ENCODE measurements around the gene RNF213.
"Not testable (repeated sequence)": the region's sequence is repeated elsewhere in the genome, so short reads cannot be mapped to it uniquely, and the experiment has no call there.

Gene RNF213

DNA sequence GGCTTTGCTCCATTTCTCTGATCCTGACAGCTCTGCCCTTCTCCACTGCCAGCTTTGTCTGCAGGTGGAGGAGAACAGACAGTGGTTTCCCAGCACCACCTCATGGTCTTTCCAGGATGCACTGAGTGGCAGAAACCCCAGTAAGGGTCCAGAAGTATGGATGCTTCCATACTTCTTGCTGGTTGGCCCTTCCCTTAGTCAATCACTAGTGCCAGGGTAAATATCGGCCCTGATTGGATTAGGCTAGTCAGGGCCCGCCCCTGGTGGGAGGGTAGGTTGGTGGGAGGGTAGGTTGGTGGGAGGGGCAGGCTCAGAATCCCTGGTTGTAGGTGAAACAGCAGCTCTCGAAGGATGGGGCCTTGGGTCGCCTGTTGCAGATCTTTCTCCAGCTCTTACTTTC, 10.2 kb downstream of the RNF213 start:
- DNase-seq (ENCODE audit: low read depth), result no peak

DNA sequence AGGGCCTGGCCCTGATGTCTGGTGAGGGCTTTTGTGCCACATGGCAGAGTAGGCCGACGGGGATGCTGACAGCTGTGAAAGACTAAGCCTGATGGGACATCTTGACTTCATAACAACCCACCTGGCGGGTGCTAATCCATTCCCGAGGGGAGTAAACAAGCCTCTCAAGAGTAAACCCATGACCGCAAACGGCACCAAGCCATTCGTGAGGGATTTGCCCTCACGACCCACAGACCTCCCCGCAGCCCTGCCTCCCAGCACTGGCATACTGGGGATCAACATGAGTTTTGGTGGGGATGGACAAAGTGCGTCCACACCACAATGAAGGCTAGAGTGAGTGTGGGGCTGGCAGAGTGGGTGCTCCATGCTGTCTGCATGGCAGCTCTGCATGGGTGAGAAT, 11.7 kb downstream of the RNF213 start:
- DNase-seq (ENCODE audit: low read depth), result no peak

DNA sequence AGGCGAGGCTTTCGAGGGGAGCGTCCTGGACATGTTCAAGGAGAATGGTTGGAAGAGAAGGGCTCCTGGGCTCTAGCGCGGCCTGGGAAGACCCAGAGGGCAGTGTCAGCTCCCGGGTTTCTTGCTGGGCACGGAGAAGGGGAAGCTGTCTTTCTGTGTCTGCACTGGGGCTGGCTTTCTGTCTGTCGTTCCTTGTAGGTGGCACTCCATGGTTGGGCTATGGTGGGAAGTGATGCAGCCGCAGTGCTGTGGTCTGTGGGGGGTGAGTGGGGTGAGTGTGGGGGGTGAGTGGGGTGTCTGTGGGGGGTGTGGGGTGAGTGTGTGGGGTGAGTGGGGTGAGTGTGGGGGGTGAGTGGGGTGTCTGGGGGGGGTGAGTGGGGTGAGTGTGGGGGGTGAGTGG, 13.7 kb downstream of the RNF213 start:
- DNase-seq (ENCODE audit: low read depth), result no peak

DNA sequence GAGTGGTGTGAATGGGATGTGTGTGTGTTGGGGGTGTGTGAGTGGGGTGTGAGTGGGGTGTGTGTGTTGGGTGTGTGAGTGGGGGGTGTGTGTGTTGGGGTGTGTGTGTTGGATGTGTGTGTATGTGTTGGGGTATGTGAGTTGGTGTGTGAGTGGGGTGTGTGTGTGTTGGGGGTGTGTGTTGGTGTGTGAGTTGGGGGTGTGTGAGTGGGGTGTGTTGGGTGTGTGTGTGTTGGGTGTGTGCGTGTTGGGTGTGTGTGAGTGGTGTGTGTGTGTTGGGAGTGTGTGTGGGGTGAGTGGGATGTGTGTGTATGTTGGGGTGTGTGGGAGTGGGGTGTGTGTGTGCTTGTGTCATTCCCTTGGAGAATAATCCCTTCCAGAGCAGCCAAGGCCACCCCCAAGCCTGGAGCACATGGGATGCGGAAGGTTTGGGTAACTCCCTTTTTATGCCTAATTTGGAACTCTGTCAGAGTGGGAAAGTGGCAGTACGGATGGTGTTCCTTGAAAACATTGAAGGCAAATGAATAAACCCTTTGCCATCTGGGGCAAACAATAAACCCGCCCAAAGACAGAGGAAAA, 14.3 kb downstream of the RNF213 start:
- DNase-seq (ENCODE audit: low read depth), result no peak

DNA sequence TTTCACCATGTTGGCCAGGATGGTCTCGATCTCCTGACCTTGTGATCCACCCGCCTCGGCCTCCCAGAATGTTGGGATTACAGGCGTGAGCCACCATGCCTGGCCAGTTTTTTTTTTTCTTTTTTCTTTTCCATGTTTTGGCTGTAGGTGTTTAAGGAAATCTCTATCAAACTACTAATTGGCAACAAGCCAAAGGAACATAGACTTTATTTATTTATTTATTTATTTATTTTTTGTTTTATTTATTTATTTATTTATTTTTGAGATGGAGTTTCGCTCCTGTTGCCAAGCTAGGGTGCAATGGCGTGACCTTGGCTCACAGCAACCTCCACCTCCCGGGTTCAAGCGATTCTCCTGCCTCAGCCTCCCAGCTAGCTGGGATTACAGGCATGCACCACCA, 15.2 kb downstream of the RNF213 start:
- DNase-seq (ENCODE audit: low read depth), result not testable (repeated sequence)

DNA sequence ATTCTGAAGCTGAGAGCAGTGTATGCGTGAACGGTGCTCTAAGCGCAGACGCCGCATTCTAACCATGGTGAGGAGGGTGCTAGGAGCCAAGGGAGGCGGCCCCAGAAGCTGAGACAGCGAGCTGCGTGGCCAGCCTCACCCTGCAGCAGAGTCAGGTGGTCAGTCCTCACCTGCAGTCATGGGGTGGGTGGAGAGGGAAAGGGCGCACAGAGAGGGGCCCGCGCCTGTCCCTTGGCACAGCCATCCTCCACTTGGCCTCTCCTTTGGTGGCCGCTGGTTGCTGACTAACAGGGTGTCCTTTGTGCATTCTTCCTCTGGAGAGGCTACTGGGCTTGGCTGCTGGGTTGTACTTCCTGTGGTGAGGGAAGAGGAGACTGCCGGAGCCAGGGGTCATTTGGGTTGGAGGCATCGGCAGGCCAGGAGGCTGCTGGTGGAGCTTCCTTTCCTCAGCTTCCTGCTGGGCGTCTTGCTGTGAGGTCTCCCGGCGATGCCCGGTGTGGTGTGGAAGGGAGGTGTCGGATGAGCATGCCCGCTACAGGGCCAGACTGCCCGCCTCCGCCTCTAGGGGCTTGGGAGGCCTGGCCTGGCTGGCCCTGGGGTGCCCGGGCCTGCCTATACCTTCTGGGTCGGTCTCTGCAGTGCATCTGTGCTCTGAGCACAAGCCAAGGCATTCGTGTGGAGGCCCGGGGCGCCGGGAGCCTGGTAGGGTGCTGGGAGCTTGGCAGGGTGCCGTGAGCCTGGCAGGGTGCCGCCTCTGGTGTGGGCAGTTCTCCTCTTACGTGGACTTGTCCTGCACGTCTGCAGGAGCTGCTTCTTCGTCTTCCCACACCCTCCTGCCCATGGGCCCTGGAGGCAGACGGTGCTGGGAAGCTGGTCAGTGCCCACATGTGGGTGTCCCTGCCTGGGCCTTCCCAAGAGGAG, 17.4 kb downstream of the RNF213 start:
- DNase-seq (ENCODE audit: low read depth), result no peak

DNA sequence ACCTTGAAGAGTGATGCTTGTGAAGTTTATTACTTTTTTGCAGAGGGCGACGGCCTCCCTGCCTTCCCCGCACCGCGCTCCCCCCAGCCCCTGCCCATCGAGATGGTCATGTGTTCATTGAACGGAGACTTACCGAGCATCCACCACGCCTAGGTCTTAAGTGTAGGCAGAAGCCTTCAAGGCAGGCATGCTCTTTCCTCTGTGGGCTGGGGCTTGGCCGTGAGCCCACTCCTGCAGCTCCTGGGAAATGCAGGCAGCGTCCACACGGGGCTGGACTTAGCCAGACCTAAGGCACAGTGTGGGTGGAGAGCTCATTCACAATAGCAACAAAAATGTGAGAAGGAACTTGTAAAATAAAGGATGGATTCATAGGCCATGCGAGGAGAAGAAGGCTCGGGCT, 19.2 kb downstream of the RNF213 start:
- DNase-seq (ENCODE audit: low read depth), result no peak

DNA sequence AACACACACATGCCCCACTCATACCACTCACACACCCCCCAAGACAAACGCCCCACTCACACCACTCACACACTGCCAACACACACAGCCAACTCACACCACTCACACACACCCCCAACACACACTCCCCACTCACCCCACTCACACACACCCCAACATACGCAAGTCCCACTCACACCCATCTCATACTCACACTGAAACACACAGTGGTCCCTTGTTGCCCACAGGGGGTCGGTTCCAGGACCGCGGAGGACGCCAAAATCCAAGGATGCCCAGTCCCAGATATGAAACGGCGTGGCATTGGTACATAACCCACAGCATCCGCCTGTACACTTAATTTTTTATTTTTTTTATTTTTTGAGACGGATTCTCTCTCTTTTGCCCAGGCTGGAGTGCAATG, 20.9 kb downstream of the RNF213 start:
- no peak for DNase-seq (ENCODE audit: low read depth)

DNA sequence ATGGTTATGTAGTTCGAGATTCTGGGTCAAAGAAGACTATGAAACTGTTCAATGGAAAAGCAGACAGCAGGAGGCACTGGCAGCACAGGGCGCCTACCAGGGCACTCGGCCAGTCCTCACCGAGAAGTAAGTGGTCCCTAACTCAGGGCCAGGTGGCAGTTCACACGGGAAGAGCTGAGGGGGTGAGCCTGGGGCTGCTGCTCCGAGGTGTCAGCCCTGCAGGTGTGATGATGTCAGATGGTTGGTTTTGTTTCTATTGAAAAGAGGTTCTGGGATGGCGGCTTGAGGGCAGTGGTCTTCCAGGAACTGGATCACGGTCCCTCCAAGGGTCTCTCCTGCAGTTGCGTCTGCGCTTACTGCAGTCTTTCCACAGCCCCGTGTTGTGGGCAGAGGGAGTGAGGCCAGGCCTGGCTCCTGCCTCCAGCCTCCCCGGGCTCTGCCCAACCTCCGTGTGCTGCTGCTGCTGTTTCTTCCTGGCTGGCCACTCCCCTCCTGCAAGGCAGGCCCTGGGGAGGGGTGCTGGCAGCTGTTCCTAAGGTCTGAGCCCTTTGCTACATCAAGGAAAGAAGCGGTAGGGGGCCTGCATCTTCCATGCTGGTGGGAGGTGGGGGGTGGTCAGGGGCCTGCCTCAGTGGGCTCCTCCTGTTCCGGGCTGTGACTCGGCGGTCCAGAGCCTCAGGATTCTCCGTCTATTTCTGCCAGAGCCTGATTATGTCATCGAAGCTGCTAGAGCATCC, 22.6 kb downstream of the RNF213 start:
- DNase-seq (ENCODE audit: low read depth), result no peak

DNA sequence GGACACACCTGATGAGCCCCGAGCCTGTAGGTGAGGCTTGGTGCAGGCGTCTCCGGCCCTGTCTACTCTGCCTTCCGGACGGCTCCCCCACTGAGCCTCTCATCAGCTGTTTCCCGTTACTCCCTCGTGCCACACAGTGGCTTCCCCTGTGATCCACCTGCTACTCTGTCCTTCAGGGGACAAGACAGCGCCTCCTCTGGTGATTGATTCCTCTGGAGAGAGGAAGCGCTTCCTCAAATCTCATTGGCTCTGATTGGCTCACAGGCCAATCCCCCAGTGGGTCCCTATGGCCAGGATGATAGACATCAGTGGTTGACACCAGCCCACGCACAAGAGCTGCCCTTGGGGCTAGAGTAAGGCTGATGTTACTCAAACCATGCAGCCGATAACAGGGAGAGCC, 24.0 kb downstream of the RNF213 start:
- DNase-seq (ENCODE audit: low read depth), result no peak

DNA sequence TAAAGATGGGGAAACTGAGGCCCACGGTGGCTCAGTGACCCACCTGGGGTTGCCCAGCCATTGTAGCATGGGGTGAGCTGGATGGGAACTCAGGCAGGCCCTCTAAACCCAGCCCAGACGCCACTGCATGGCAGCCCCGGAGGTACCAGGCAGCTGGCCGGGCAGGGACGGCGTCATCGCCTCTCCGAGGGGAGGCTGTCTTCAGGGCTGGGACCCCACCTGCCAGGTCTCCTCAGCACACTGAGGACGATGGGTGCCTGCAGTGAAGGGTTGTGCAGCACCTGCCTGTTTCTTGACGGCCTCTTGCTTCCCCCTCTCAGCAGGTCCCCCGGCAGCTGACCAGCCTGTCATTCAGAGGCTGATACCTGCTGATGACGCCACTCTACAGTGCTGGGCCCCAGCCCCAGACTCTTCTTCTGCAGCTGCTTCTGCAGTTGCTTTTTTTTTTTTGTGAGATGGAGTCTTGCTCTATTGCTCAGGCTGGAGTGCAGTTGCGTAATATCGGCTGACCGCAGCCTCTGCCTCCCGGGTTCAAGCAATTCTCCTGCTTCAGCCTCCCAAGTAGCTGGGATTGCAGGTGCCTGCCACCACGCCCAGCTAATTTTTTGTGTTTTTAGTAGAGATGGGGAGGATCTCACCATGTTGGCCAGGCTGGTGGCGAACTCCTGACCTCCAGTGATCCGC, 24.7 kb downstream of the RNF213 start:
- no peak for DNase-seq (ENCODE audit: low read depth)

DNA sequence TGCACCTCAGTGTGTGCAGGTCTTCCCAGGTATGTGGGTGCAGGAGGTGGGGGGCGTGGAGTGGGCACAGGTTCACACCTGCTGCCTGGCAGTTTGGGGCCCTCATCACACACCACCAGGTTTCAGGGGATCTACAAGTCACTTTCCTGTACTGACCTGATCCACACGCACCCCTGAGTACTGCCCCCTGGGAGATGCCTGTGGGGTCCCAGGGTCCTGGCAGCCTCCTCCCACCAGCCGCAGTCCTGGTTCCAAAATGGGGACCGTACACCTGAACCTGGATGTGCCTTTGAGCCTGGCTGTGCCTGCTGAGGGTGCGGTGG, 25.9 kb downstream of the RNF213 start:
- no peak for DNase-seq (ENCODE audit: low read depth)

DNA sequence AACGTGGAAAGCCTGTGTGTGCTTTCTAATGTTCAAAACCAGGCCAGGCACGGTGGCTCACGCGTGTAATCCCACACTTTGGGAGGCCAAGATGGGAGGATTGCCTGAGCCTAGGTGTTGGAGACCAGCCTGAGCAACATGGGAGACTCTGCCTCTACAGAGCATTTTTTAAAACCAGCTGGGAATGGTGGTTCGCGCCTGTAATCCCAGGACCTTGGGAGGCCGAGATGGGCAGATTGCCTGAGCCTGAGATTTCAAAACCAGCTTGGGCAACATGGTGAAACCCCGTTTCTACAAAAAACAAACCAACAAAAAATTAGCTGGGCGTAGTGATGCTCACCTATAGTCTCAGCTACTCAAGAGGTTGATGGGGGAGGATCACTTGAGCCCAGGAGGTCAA, 26.4 kb downstream of the RNF213 start:
- DNase-seq (ENCODE audit: low read depth), result no peak

DNA sequence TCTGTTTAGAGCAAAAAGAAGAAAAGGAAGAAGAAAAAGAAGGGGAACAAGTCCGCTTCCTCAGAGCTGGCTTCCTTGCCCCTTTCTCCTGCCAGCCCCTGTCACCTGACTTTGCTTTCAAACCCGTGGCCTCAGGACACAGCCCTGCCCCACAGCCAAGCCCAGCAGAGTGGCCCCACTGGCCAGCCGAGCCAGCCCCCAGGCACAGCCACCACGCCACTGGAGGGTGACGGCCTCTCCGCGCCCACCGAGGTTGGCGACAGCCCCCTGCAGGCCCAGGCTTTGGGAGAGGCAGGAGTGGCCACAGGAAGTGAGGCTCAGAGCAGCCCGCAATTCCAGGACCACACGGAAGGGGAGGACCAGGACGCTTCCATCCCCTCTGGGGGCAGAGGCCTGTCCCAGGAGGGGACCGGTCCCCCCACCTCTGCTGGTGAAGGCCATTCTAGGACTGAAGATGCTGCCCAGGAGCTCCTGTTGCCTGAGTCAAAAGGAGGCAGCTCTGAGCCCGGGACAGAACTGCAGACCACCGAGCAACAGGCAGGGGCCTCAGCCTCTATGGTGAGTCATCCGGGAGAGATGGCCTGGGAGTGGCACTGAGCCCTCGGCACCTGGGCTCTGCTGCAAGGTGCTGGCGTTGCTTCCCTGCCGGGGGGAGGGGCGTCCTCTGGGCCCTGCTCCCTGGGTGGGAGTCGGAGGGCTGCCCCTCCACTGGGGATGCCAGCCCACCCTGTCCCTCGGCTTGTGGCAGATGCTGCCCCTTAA, 27.3 kb downstream of the RNF213 start:
- no peak for DNase-seq (ENCODE audit: low read depth)

DNA sequence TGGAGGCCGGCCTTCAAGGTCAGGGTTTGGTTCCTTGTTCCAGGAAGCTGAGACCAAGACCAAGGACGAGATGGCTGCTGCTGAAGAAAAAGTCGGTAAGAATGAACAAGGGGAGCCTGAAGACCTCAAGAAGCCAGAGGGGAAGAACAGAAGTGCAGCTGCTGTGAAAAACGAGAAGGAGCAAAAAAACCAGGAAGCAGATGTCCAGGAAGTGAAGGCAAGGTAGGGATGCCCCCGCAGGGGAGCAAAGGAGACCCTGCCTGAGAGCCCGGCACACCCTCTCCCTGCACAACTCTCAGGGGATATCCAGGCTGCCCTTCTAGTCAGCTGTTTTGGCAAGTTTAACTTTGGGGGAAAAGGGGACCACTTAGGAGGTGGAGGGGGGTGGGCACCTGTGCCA, 29.0 kb downstream of the RNF213 start:
- DNase-seq (ENCODE audit: low read depth), result no peak

DNA sequence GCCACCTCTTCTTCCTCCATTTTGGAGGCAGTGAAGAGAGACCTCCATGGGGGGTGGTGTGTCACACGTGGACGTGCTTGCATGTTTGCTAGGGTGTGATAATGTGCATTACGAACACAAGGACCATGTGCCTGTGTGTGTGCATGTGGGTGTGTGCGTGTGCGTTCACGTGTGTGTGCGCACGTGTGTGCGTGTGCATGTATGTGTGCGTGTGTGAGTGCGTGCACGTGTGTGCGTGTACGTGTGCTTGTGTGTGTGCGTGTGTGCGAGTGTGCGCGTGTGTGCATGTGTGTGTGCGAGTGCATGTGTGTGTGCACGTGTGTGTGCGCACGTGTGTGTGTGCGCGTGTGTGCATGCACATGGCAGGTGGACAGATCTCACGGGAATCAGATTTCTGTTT, 29.5 kb downstream of the RNF213 start:
- no peak for DNase-seq (ENCODE audit: low read depth)

DNA sequence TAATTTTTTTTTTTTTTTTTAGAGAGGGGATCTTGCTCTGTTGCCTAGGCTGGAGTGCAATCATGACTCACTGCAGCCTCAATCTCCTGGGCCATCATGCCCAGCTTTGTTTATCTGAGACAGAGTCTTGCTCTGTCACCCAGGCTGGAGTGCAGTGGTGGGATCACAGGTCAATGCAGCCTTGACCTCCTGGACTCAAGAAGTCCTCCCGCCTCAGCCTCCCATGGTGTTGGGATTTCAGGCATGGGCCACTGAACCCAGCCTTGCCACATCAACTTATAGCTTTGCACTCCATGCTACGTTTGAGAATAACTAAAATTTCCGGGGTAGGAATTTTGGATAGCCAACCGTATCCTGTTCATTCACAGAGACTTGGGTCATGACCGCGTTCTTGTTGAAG, 30.6 kb downstream of the RNF213 start:
- DNase-seq (ENCODE audit: low read depth), result no peak

DNA sequence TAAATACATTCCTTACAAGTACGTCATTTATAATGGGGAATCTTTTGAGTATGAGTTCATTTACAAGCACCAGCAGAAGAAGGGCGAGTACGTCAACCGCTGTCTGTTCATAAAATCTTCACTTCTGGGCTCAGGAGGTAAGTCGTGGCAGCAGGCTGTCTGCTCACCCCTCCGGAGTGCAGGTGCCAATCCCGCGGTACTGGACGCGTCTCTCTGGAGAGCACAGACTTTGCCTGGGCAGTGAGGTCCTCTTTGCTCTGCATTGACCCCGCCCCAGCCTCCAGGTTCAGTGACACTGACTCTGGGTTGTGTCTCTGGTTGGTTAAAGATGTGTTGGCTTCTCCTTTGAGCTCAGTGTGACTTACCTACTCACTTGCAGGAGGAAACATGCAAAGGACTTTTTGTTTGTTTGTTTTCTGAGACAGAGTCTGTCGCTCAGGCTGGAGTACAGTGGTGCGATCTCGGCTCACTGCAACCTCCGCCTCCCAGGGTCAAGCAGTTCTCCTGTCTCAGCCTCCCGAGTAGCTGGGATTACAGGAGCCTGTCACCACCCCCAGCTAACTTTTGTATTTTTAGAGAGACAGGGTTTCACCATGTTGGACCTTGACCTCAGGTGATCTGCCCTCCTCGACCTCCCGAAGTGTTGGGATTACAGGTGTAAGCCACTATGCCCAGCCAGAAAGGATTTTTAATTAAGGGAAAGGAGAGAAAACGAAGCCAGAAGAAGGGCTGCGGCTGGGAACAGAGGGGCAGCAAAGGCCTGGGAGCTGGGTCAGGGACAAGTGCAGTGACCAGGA, 31.2 kb downstream of the RNF213 start:
- DNase-seq (ENCODE audit: low read depth), result no peak

DNA sequence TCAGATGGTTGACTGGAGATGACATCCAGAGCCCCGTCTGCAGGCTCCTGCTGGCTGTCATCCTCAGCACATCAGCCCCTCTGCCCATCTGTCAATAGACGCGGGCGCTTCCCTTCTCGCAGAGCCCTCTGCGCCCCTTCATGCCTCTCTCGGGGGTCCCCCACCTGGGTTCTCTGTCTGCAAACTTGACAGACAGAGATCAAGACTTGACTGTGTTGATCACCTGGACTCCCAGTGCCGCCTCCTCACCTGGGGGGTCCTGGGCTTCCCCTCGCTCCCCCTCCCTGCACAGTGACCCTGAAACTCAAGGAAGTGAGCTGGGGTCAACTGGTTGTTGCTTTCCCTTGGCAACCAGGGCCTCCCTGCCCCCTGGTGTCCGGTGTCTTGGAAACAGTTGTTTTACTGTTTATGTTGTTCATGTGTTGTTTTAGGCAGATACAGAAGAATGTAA, 31.9 kb downstream of the RNF213 start:
- no peak for DNase-seq (ENCODE audit: low read depth)

DNA sequence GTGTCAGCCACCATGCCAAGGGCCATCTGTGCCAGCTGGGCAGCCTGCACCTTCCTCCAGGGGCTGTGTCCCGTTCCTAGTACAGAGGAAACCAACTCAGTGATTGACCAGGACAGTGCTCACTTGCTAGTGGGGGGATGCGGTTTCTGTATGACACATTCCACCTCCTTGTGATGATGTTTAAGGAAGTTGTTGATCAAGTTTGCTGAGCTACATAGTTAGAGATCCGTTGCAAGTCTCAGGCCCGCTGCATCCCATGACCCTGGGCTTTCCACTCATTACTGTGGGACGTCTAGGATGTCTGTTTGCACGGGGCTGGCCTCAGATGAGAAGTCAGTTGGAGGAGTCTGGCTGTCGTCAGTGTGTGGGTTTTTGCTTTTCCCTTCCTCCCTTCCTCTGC, 33.6 kb downstream of the RNF213 start:
- DNase-seq (ENCODE audit: low read depth), result no peak

DNA sequence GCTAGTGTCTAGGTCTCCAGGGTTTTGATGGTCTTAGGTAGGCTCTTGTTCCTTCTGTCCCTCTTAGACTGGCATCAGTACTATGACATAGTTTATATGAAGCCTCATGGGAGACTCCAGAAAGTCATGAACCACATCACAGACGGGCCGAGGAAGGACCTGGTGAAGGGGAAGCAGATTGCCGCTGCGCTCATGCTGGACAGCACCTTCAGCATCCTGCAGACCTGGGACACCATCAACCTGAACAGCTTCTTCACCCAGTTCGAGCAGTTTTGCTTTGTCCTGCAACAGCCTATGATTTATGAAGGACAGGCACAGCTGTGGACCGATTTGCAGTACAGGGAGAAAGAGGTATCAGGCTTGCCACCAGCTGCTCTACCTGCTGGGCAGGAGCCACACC, 34.0 kb downstream of the RNF213 start:
- DNase-seq (ENCODE audit: low read depth), result no peak

Data from activated T-helper 9 cell treated with anti-CD3 and anti-CD28 coated beads, Interleukin-2, amount 50 U/mL, for 16 hours (primary cell).